WTC11 (cell line): ENCODE data around the gene MIA. TPM values are rescaled to one million over a fixed set of nuclear protein-coding genes. Genes with fewer than 3 reads are reported as not detected.

Experiments used
- ARID4B ChIP-seq: sonication (generic); formaldehyde crosslinking; IDR thresholded peaks from 2 replicates; pipeline ENCODE4 v1.8.0; 2023; ENCODE audit warnings: missing genetic modification reagents, mild to moderate bottlenecking, borderline replicate concordance
- CREB1 ChIP-seq: sonication (generic); formaldehyde crosslinking; IDR thresholded peaks from 2 replicates; pipeline ENCODE4 v1.8.0; 2023; ENCODE audit warnings: mild to moderate bottlenecking, missing genetic modification reagents
- ETV6 ChIP-seq: sonication (generic); formaldehyde crosslinking; IDR thresholded peaks from 2 replicates; pipeline ENCODE4 v1.8.1; 2022; ENCODE audit warnings: mild to moderate bottlenecking, missing genetic modification reagents
- JAZF1 ChIP-seq: fragments of 250-450 bp; sonication (Bioruptor Pico); IDR thresholded peaks from 2 replicates; pipeline ENCODE4 v1.9.0; 2021; ENCODE audit warnings: moderate library complexity, mild to moderate bottlenecking, inconsistent platforms
- KAT7 ChIP-seq: sonication (generic); formaldehyde crosslinking; IDR thresholded peaks from 2 replicates; pipeline ENCODE4 v1.8.1; 2023; ENCODE audit warnings: missing genetic modification reagents, mild to moderate bottlenecking, borderline replicate concordance
- MAX ChIP-seq: sonication (generic); formaldehyde crosslinking; IDR thresholded peaks from 2 replicates; pipeline ENCODE4 v1.8.0; 2022; ENCODE audit warnings: mild to moderate bottlenecking, missing genetic modification reagents
- NFATC4 ChIP-seq: fragments of 250-450 bp; sonication (Bioruptor Pico); IDR thresholded peaks from 2 replicates; pipeline ENCODE4 v1.9.0; 2021; ENCODE audit warnings: mild to moderate bottlenecking
- NFE2L1 ChIP-seq: sonication (generic); formaldehyde crosslinking; IDR thresholded peaks from 2 replicates; pipeline ENCODE4 v1.8.1; 2023; ENCODE audit warnings: missing genetic modification reagents
- NR2C2 ChIP-seq: sonication (generic); formaldehyde crosslinking; IDR thresholded peaks from 2 replicates; pipeline ENCODE4 v1.8.0; 2022; ENCODE audit warnings: mild to moderate bottlenecking, missing genetic modification reagents
- NR3C1 ChIP-seq: sonication (generic); formaldehyde crosslinking; conservative IDR thresholded peaks from 2 replicates; pipeline ENCODE4 v1.8.1; 2023; ENCODE audit warnings: low read depth, mild to moderate bottlenecking, missing genetic modification reagents
- PRRX2 ChIP-seq: fragments of 250-450 bp; sonication (Bioruptor Pico); IDR thresholded peaks from 2 replicates; pipeline ENCODE4 v1.8.0; 2021; ENCODE audit warnings: mild to moderate bottlenecking
- SMAD3 ChIP-seq: sonication (generic); formaldehyde crosslinking; IDR thresholded peaks from 2 replicates; pipeline ENCODE4 v1.8.0; 2022; ENCODE audit warnings: missing genetic modification reagents, mild to moderate bottlenecking, borderline replicate concordance
- SP1 ChIP-seq: sonication (generic); formaldehyde crosslinking; conservative IDR thresholded peaks from 2 replicates; pipeline ENCODE4 v1.8.1; 2022; ENCODE audit warnings: missing genetic modification reagents
- TEAD1 ChIP-seq: sonication (generic); formaldehyde crosslinking; IDR thresholded peaks from 2 replicates; pipeline ENCODE4 v1.8.0; 2022; ENCODE audit warnings: mild to moderate bottlenecking, missing genetic modification reagents
- ZNF138 ChIP-seq: sonication (generic); formaldehyde crosslinking; conservative IDR thresholded peaks from 2 replicates; pipeline ENCODE4 v1.8.1; 2022; ENCODE audit warnings: mild to moderate bottlenecking, moderate library complexity, missing genetic modification reagents
- ZNF219 ChIP-seq: sonication (generic); formaldehyde crosslinking; IDR thresholded peaks from 2 replicates; pipeline ENCODE4 v1.8.0; 2023; ENCODE audit warnings: missing genetic modification reagents, mild to moderate bottlenecking, borderline replicate concordance
- ZNF263 ChIP-seq: sonication (generic); formaldehyde crosslinking; IDR thresholded peaks from 2 replicates; pipeline ENCODE4 v1.8.1; 2022; ENCODE audit warnings: low read depth, mild to moderate bottlenecking, moderate library complexity, missing genetic modification reagents
- ZNF396 ChIP-seq: fragments of 250-450 bp; sonication (Bioruptor Pico); IDR thresholded peaks from 2 replicates; pipeline ENCODE4 v1.8.0; 2021; ENCODE audit warnings: mild to moderate bottlenecking, moderate library complexity, borderline replicate concordance
- ZNF416 ChIP-seq: fragments of 250-450 bp; sonication (Bioruptor Pico); IDR thresholded peaks from 2 replicates; pipeline ENCODE4 v1.9.0; 2021; ENCODE audit warnings: mild to moderate bottlenecking, inconsistent platforms
- total RNA-seq: library from RNA; stranded (reverse); gene quantifications from 3 replicates; pipeline ENCODE4 v1.2.3, GENCODE V29; 2021
- TF ChIP-seq, protein P1 (sequence below): sonication (generic); formaldehyde crosslinking; IDR thresholded peaks from 2 replicates; pipeline ENCODE4 v1.8.1; 2022; ENCODE audit warnings: low read depth, mild to moderate bottlenecking, moderate library complexity, missing genetic modification reagents, borderline replicate concordance
- TF ChIP-seq, protein P2 (sequence below): sonication (generic); formaldehyde crosslinking; IDR thresholded peaks from 2 replicates; pipeline ENCODE4 v1.8.0; 2022; ENCODE audit warnings: missing genetic modification reagents
- TF ChIP-seq, protein P3 (sequence below): fragments of 250-450 bp; sonication (Bioruptor Pico); conservative IDR thresholded peaks from 2 replicates; pipeline ENCODE4 v1.9.0; 2021; ENCODE audit warnings: mild to moderate bottlenecking

The MIA gene
- total RNA-seq, 1 experiment from 2014 or later, result not detected

- TF ChIP-seq, protein P1, sequence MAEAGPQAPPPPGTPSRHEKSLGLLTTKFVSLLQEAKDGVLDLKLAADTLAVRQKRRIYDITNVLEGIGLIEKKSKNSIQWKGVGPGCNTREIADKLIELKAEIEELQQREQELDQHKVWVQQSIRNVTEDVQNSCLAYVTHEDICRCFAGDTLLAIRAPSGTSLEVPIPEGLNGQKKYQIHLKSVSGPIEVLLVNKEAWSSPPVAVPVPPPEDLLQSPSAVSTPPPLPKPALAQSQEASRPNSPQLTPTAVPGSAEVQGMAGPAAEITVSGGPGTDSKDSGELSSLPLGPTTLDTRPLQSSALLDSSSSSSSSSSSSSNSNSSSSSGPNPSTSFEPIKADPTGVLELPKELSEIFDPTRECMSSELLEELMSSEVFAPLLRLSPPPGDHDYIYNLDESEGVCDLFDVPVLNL, result 0 out of 2 replicates have a peak, but pooled peaks have one; percentile 10
- TF ChIP-seq ETV6 (CRISPR knock-in tag) (no peak), ZNF396 (CRISPR knock-in tag) (no peak), ZNF416 (CRISPR knock-in tag) (no peak), PRRX2 (0 out of 2 replicates have a peak, but pooled peaks have one; percentile 22), CREB1 (CRISPR knock-in tag) (no peak), TEAD1 (no peak), NR3C1 (CRISPR knock-in tag) (no peak), SP1 (CRISPR knock-in tag) (peak; percentile 8; the same call in 1 of the 2 replicates), MAX (peak; percentile 70), NR2C2 (no peak), NFATC4 (CRISPR knock-in tag) (no peak), ARID4B (CRISPR knock-in tag) (no peak; the same call in 1 of the 2 replicates), JAZF1 (CRISPR knock-in tag) (no peak), ZNF263 (CRISPR knock-in tag) (no peak), ZNF219 (CRISPR knock-in tag) (0 out of 2 replicates have a peak, but pooled peaks have one; percentile 17), NFE2L1 (CRISPR knock-in tag) (no peak; the same call in 1 of the 2 replicates), SMAD3 (CRISPR knock-in tag) (no peak), ZNF138 (no peak), KAT7 (CRISPR knock-in tag) (no peak)
- TF ChIP-seq, protein P2, sequence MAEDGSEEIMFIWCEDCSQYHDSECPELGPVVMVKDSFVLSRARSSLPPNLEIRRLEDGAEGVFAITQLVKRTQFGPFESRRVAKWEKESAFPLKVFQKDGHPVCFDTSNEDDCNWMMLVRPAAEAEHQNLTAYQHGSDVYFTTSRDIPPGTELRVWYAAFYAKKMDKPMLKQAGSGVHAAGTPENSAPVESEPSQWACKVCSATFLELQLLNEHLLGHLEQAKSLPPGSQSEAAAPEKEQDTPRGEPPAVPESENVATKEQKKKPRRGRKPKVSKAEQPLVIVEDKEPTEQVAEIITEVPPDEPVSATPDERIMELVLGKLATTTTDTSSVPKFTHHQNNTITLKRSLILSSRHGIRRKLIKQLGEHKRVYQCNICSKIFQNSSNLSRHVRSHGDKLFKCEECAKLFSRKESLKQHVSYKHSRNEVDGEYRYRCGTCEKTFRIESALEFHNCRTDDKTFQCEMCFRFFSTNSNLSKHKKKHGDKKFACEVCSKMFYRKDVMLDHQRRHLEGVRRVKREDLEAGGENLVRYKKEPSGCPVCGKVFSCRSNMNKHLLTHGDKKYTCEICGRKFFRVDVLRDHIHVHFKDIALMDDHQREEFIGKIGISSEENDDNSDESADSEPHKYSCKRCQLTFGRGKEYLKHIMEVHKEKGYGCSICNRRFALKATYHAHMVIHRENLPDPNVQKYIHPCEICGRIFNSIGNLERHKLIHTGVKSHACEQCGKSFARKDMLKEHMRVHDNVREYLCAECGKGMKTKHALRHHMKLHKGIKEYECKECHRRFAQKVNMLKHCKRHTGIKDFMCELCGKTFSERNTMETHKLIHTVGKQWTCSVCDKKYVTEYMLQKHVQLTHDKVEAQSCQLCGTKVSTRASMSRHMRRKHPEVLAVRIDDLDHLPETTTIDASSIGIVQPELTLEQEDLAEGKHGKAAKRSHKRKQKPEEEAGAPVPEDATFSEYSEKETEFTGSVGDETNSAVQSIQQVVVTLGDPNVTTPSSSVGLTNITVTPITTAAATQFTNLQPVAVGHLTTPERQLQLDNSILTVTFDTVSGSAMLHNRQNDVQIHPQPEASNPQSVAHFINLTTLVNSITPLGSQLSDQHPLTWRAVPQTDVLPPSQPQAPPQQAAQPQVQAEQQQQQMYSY (CRISPR knock-in tag), result no peak
- TF ChIP-seq, protein P3, sequence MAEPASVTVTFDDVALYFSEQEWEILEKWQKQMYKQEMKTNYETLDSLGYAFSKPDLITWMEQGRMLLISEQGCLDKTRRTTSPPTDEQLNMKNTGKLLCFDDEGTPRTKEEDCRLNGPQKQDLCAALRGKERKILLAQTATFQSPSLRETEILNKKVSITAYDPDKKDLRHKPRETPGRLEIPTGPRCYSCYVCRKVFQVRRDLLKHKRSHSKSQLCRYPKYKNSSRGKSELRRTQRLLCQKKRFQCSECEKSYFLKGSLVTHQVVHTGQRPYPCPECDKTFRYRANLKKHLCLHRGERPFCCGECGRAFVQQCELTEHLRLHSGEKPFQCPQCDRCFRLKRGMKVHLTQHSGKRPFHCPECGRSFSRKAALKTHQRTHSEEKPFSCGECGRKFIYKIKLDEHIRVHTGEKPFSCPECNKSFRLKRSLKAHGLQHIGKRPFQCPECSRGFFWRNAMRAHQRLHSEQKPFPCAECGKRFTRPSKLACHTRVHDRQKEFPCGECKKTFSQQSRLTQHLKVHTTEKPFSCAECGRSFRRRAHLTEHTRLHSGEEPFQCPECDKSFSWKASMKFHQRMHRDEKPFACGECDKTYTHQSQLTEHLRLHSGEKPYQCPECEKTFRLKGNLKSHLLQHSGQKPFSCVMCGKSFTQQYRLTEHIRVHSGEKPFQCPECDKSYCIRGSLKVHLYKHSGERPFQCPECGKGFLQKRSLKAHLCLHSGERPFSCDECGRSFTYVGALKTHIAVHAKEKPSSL (CRISPR knock-in tag), result no peak
- TF ChIP-seq, all 79 proteins: peak for 7
Measured at GRCh38 chr19:40750874-40751537, 24.3 kb upstream of the MIA start, which contains the start of gene SNRPA (continued).
